WERI-Rb-1 (cell line): ENCODE measurements around the gene CYGB.

ENCODE experiments used
- DNase-seq: peaks from one replicate; pipeline ENCODE4 v3.0.0-alpha.2; 2020
- H3K27ac ChIP-seq: fragments of 250-450 bp; sonication (Bioruptor Pico); 2 replicates; pipeline ENCODE4 v1.5.1; 2020; ENCODE audit warnings: mild to moderate bottlenecking, moderate library complexity
- H3K27me3 ChIP-seq: fragments of 250-450 bp; sonication (Bioruptor Pico); 2 replicates; pipeline ENCODE4 v1.5.1; 2021; ENCODE audit warnings: mild to moderate bottlenecking, low read depth, moderate library complexity; ENCODE audit not compliant: insufficient read depth, severe bottlenecking
- H3K36me3 ChIP-seq: fragments of 250-450 bp; sonication (Bioruptor Pico); 2 replicates; pipeline ENCODE4 v1.5.1; 2020; ENCODE audit warnings: mild to moderate bottlenecking, moderate library complexity
- H3K4me3 ChIP-seq: 2 replicates; pipeline ENCODE4 v1.5.1; 2011; ENCODE audit warnings: low read depth, mild to moderate bottlenecking, control low read depth, low read length
- H3K9me3 ChIP-seq: fragments of 250-450 bp; sonication (Bioruptor Pico); 2 replicates; pipeline ENCODE4 v1.5.1; 2021; ENCODE audit warnings: mild to moderate bottlenecking, moderate library complexity; ENCODE audit not compliant: severe bottlenecking
- TF ChIP-seq, protein P1 (sequence below): IDR thresholded peaks from 2 replicates; pipeline ENCODE4 v1.5.1; 2011; ENCODE audit warnings: low read depth, mild to moderate bottlenecking, control low read depth, inconsistent platforms, low read length

The CYGB gene

DNA sequence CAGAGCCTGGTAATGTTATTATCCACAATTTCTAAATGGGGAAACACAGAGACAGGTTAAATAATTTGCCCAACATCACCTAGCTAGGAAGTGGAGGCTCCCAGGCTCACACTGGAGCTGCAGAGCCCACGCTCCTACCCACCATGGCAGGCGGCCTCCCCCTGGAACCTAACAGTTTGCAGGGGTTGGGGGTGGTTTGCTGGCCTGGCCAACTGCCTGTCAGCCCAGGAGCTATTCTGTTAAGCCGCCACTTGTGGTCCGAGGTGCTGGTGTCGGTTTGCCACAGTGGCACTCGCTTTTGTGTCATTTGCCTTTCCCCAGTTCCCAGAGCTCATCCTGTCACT, 5.9 kb upstream of the CYGB start:
- peak overlapping the region; percentile 96 for H3K27ac ChIP-seq
- H3K36me3 ChIP-seq, result peaks cover 2% of the 10 kb centered on the region; the same call in 1 of the 2 replicates
- H3K4me3 ChIP-seq, result peak overlapping the region; percentile 0; the same call in 1 of the 2 replicates
- H3K27me3 ChIP-seq, result no peaks in the 10 kb centered on the region
- TF ChIP-seq, protein P1, sequence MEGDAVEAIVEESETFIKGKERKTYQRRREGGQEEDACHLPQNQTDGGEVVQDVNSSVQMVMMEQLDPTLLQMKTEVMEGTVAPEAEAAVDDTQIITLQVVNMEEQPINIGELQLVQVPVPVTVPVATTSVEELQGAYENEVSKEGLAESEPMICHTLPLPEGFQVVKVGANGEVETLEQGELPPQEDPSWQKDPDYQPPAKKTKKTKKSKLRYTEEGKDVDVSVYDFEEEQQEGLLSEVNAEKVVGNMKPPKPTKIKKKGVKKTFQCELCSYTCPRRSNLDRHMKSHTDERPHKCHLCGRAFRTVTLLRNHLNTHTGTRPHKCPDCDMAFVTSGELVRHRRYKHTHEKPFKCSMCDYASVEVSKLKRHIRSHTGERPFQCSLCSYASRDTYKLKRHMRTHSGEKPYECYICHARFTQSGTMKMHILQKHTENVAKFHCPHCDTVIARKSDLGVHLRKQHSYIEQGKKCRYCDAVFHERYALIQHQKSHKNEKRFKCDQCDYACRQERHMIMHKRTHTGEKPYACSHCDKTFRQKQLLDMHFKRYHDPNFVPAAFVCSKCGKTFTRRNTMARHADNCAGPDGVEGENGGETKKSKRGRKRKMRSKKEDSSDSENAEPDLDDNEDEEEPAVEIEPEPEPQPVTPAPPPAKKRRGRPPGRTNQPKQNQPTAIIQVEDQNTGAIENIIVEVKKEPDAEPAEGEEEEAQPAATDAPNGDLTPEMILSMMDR, result no peak
- no peaks in the 10 kb centered on the region for H3K9me3 ChIP-seq
- peak; percentile 39 for DNase-seq

- Histone ChIP-seq H3K9me3 (no peaks in the 10 kb centered on the region), H3K36me3 (peaks cover 2% of the 10 kb centered on the region; the same call in 1 of the 2 replicates), H3K27ac (peak overlapping the region; percentile 96), H3K27me3 (no peaks in the 10 kb centered on the region), H3K4me3 (no peak overlapping the region)
- no peak for DNase-seq
- TF ChIP-seq, protein P1, result no peak
Observed at GRCh38 chr17:76542984-76543383, 5.5 kb upstream of the CYGB start.

DNA sequence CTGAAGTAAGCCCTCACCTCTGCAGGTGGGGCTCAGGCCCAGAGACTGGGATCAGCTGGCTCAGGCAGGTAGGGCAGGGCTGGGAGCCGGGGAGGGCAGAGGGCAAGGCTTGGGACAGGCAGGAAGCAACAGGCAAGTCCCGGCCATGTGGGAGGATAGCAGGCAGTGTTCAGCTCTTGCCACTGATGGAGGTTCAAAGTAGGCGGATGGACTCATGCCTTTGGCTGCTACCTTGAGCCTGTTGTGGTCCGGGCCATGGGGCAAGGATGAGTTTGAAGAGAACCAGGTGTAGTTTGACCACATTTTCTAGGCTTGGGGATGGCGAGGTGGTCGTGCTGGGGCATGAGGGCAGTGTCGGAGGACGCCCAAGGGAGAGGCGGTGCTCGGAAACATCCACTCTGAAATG, 5.1 kb upstream of the CYGB start:
- H3K36me3 ChIP-seq, result peaks cover 2% of the 10 kb centered on the region; the same call in 1 of the 2 replicates
- DNase-seq, result no peak
- no peak overlapping the region for H3K4me3 ChIP-seq
- peak overlapping the region; percentile 96 for H3K27ac ChIP-seq
- H3K27me3 ChIP-seq, result no peaks in the 10 kb centered on the region
- TF ChIP-seq, protein P1, result no peak
- no peaks in the 10 kb centered on the region for H3K9me3 ChIP-seq

- peaks cover 2% of the 10 kb centered on the region; the same call in 1 of the 2 replicates for H3K36me3 ChIP-seq
- H3K9me3 ChIP-seq, result no peaks in the 10 kb centered on the region
- TF ChIP-seq, protein P1, result no peak
- peak overlapping the region; percentile 23 for H3K4me3 ChIP-seq
- peak overlapping the region; percentile 96 for H3K27ac ChIP-seq
- peak; percentile 76 for DNase-seq
- H3K27me3 ChIP-seq, result no peaks in the 10 kb centered on the region
Observed at GRCh38 chr17:76541739-76542454, 4.4 kb upstream of the CYGB start.

DNA sequence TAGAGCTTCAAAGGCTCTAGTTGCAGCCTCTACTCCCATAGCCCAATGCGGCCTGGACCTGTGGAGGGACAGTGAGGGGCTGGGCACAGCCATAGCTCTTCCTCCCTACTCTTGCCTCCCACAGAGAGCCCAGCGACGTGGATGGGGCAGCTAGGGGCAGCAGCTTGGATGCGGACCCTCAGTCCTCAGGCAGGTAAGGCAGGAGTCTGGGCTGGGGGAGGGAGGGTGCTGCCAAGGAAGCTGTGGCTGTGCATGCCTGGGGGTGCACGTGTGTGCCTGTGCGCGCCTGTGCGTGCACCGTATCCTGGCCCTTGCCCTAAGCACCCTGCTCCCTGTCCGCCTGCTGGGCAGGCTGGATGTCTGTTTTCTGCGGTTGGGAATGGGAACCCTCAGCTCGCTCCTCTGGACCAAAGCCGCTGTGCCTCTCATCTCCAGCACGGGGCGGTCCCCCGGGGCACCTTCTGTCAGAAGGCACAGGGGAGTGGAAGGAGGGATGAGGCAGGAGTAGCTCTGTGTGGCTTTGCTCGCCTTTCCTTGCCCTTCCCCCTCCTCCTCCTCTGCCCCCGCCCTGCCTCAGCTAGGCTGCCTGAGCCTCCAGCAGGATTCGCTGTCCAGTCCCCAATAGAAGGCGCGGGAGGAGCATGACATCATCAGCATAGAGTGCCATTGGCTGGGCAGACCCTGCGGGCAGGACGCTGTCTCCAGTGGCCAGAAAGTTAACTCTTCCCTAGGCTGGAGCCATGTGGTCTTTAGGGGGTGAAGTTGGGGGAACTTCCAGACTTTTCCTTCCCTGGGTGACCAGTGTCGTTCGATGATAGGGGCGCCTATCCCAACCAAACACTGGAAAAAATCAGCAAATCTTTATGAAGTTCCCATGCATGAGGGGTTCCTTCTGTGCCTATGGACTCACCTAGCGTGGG, 3.1 kb upstream of the CYGB start:
- H3K27me3 ChIP-seq, result no peaks in the 10 kb centered on the region
- no peaks in the 10 kb centered on the region for H3K9me3 ChIP-seq
- peak; percentile 100 for DNase-seq
- peak overlapping the region; percentile 96 for H3K27ac ChIP-seq
- TF ChIP-seq, protein P1, result no peak
- H3K36me3 ChIP-seq, result peaks cover 2% of the 10 kb centered on the region; the same call in 1 of the 2 replicates
- peak overlapping the region; percentile 38 for H3K4me3 ChIP-seq
